ENCODE results near the gene ROS1.
A peak's percentile ranks its signal among the peaks of the same experiment; 100 is the strongest.
"Not testable (repeated sequence)": the region's sequence is repeated elsewhere in the genome, so short reads cannot be mapped to it uniquely, and the experiment has no call there.

The ROS1 gene

GRCh38 chr6:117425431-117426153, at the start of gene ROS1:
Gene ROS1 (minus strand): TSS chr6:117425942. CDS start chr6:117425656, 286 bp downstream.
- DNase-seq, result no peak

GRCh38 chr6:117473401-117473800, 47.7 kb upstream of the ROS1 start:
- no peak for DNase-seq

GRCh38 chr6:117472667-117473066, 46.9 kb upstream of the ROS1 start:
- no peak for DNase-seq

DNA sequence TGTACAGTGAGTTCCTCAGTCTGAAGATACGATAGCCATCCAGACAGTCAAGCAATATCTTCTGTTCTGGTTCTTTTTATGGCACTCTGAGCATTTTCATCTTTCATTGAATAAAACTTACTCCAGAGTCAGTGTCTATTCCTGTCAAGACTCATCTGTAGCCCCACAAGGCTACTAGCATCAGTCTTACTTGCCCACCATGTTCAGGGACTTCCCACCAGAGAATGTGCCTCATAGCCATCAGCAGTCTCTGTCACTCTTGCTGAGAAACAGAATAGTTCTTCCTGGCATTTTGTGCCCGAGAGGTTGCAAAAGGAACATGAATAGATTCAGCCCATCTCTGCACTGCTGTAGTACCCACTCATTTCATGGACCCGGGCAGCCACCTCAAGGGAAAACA, 44.0 kb upstream of the ROS1 start:
- no peak for DNase-seq

DNA sequence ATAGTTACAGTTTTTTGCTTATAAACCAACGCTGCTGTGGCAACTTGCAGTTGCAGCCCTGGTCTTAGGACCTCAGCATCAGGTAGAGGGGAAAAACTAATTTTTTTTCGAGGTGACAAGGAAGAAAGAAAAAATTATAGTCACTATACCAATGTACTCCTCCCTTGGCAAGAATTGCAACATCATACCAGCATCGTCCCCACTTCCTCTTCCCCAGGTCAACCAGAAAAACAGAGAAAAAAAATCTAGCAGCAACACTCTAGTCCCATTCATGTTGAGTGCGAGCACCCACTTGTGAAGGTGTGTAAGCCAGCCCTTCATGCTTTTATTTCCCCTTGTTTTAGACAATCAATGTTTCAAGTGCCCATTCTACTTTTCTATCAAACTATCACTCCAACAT, 43.6 kb upstream of the ROS1 start:
- DNase-seq, result no peak

GRCh38 chr6:117468527-117468926, 42.8 kb upstream of the ROS1 start:
- not testable (repeated sequence) for DNase-seq

DNA sequence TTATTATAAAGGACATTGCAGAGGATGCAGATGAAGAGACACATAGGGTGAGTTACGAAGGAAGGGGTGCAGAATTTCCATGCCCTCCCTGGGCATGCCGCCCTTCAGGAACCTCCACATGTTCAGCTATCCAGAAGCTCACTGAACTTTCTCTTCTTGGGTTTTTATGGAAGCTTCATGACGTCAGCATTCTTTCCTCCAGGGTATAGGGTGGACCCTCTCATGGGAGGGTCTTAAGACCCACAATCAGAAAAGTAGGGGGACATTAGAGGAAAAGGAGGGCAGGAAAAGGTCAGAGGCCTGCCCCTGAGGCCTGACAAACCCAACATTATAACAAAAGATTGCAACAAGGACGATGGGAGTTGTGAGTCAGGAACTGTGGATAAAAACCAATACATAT, 42.1 kb upstream of the ROS1 start:
- no peak for DNase-seq

DNA sequence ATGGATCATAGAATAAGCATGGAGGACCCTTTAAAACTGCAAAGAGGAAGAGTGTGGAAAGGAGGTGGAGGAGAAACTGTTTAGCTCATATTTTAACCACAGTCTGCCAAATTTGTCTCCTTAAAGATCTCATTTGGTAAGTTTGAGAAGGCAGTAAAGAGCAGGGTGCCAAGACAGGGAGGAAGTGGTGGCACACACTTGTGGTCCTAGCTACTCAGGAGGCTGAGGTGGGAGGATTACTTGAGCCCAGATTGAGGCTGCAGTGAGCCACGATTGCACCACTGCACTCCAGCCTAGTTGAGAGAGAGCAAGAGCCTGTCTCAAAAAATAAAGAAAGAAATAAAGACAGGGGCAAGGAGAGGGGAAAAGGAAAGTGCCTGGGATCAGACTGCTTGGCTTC, 39.9 kb upstream of the ROS1 start:
- DNase-seq, result no peak

DNA sequence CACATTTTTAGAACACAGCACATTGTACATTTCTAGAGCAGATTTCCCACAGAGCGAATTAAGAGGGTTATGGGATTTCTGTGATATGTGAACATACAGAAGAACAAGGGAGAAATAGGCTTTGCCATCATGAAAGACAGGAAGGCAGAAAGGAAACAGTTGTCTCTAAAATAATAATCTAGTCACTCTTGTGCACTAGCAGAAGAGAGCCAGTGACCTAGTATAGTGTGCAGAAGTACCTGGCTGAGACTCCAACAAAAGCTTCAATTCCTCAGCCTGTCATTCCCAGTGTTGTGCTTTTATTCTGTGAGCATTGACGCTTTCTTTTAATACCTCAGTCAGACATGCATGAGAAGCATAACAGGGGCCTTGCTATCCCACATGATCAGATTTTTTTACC, 39.0 kb upstream of the ROS1 start:
- no peak for DNase-seq

DNA sequence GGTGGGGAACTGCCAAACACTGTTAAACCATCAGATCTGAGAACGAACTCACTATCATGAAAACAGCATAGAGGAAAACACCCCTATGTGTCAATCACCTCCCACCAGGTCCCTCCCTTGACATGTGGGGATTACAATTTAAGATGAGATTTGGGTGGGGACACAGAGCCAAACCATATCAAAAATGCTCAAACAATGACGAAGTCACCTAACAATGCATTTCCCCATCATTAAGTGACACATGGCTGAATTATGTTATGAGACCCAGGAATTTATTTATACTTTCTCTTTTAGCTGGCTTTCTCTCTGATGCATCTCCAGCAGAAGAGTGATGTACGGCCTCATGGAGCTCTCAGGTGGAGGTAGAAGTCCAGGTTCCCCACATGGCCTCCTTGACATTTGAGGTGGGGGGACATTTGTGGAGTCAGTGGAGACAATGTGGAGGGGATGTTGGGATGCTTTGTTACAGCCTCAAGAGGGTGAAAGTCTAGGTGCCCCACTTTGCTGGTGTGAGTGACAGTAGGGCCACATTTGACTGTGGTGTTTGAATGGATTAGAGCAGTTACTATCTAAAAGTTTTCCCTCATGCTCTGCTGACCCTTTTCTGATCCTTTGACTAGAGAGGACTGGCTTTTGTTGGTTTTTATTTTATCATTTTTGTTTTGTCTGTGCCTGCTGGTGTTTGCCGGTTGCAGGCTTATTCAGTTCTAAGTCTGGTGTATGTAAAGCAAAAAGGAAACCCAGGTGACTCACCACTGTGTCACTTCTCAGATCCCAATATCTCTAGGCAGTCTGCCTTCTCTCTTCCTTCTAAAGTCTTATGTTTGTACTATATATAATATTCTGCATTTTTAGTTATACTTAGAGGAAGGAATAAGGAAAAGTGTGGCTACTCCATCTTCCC, 38.3 kb upstream of the ROS1 start:
- DNase-seq, result no peak

- peak; percentile 20 for DNase-seq
These were observed 33.6 kb upstream of the ROS1 start for GRCh38 chr6:117459204-117459944.

DNA sequence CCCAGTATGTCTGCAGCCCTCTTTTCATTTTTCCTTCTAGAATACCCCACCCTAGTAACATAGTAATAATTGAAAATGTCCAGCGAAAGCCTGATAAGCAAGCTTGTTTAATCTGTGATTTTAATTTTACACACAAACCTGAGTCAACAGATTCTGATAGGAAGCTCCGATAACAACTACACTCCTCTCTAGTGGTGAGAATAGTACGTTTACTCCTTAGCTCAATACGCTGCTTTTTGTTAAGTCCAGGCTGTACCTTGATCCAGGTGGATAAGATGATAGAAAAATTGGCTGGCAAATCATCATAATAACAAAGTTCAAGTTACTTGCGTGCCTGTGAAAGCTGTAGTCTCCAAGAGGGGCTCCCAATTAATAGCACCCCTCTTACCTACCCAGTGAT, 31.3 kb upstream of the ROS1 start:
- no peak for DNase-seq

DNA sequence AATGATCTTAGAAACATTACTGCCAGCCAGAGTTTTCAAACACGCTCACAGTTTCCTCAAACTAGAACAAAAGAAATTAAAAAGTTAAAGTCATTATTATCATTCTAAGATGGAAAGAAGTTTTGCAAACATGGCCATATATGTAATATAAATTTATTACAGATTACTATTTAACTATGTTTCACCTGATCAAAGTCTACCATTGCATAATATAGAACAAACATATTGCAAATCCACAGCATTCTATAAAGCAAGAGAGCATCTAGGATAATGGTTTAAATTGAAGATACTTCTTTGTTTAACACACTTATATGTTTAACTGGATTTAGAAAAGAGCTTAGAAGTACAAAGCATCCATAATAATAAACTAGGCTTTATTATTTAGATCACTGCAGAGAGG, 30.5 kb upstream of the ROS1 start:
- DNase-seq, result no peak

DNA sequence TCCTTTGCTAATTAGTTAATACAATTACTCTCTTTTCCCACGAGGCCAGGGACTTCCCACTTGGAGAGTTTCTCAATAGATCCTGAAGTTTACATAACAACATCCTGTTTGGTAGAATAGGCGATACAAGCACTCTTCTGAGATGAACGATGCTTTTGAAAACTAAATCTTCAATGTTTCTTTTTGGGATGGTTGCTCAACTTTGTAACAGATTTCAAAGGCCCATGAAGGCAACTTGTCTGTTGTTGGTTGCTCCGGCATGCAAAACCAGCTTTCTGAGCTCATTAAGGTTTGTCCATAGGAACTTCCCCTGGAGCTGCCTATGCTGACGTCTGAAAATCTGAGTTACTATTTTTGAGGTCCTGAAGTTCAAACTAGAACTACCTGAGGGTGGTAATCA, 25.9 kb upstream of the ROS1 start:
- no peak for DNase-seq

DNA sequence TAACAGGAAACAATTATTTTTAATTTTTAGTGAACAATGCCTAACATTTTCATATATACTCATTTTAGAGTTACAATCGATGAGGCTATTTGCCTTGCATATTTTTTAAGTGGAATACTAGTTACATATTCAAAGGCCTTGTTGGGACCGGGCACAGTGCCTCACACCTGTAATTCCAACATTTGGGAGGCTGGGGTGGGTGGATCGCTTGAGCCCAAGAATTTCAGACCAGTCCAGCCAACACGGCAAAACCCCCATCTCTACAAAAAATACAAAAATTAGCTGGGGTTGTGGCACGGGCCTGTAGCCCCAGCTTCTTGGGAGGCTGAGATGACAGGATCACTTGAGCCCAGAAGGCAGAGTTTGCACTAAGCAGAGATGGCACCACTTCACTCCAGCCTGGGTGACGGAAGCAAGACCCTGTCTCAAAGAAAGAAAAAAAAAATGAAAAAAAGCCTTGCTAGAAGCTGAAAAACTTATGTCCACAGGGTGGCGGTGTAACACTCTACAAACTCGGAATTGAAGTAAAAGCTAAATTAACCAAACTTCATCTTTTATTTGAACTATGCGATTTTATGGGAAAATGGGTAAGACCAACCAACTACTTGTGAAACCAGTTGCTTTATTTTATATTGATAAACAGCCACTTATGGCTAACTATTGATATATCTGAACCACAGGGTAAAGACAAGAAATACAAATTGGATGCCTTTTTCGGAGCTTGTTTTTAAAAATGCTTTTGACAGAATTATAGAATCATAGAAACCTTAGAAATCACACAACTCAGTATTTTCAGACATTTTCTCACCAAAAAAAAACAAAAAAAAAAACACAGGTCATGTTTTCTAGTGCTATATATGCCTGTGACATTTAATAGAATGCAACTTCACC, 24.1 kb upstream of the ROS1 start:
- DNase-seq, result peak; percentile 59

DNA sequence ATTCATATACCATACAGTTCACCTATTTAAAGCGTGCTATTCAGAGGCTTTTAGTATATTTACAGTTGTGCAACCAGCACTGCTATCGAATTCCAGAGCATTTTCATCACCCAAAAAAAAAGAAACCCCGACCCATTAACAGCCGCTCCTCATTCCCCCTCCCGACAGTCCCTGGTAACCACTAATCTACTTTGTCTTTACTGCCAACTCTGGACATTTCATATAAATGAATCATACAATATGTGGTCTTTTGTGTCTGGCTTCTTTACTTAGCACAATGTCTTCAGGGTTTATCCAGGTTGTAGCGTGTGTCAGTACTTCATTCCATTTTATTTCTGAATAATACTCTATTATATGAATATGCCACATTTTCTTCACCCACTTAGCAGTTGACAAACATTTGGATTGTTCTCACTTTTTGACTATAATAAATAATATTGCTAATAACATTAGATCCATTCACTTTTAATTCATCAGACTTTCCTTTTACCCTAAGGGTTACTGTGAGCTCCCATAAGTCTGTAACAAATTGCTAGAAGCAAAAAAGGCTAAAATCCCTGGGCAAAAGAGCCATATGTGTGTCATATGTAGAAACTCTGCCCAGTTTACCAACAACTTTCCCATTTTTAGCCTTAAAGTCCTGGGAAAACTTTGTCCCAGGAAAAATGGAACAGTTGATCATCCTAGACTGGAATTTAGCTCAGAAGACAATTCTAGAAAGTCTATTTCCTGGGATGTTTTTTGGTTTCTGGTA, 23.2 kb upstream of the ROS1 start:
- no peak for DNase-seq

- no peak for DNase-seq
These were observed 22.3 kb upstream of the ROS1 start for GRCh38 chr6:117448011-117448410.

DNA sequence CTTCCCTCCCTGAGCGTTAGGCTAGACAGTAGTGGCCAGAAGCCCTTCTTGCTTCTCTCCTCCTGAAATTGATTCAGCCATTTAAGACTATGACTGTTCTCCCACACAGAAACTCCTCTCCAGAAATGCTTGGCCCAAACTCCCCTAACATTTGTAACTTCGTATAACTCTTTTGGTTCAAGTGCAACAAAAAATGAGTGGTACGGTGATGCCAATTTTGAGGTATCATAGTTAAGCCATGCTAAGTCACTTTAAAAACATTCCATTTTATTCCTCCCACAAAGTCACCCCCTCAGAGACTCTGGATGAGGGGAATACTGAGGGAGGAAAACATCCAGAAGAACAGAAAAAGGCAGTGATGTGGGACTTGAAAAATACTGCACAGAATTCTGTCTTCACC, 21.1 kb upstream of the ROS1 start:
- no peak for DNase-seq

- no peak for DNase-seq
These were observed 18.9 kb upstream of the ROS1 start for GRCh38 chr6:117444600-117444999.

DNA sequence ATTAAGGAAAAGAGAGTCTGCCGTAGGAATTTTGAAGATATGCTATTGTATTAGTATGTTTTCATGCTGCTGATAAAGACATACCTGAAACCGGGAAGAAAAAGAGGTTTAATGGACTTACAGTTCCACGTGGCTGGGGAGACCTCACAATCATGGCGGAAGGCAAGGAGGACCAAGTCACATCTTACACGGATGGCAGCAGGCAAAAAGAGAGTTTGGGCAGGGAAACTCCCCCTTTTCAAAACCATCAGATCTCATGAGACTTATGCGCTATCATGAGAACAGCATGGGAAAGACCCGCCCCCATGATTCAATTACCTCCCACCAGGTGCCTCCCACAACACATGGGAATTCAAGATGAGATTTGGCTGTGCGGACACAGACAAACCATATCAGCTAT, 16.6 kb upstream of the ROS1 start:
- not testable (repeated sequence) for DNase-seq

- DNase-seq, result no peak
These were observed 16.1 kb upstream of the ROS1 start for GRCh38 chr6:117441824-117442264.
